ENCODE data around the gene SMC1B.
"Not testable (repeated sequence)": the region's sequence is repeated elsewhere in the genome, so short reads cannot be mapped to it uniquely, and the experiment has no call there.

SMC1B gene

GRCh38 chr22:45358127-45358526 lies 55.3 kb downstream of the SMC1B start:
- TF ChIP-seq ZFX (IDR thresholded peaks at IDR 0.05) (no peak), CTCF (conservative IDR thresholded peaks at IDR 0.05) (no peak)
- no peak overlapping the region for H3K27ac ChIP-seq

GRCh38 chr22:45357490-45357889 lies 55.9 kb downstream of the SMC1B start:
- no peak overlapping the region for H3K27ac ChIP-seq
- TF ChIP-seq CTCF (conservative IDR thresholded peaks at IDR 0.05) (no peak), ZFX (IDR thresholded peaks at IDR 0.05) (no peak)

- TF ChIP-seq CTCF (conservative IDR thresholded peaks at IDR 0.05) (no peak), ZFX (IDR thresholded peaks at IDR 0.05) (no peak)
- no peak overlapping the region for H3K27ac ChIP-seq
Measured at GRCh38 chr22:45353786-45354185, 59.6 kb downstream of the SMC1B start.

GRCh38 chr22:45352757-45353156 lies 60.6 kb downstream of the SMC1B start:
- not testable (repeated sequence) for H3K27ac ChIP-seq

GRCh38 chr22:45351956-45352355 lies 61.4 kb downstream of the SMC1B start:
- TF ChIP-seq ZFX (IDR thresholded peaks at IDR 0.05) = no peak
- no peak for TF ChIP-seq CTCF (conservative IDR thresholded peaks at IDR 0.05)
- no peak overlapping the region for H3K27ac ChIP-seq

GRCh38 chr22:45349916-45350315 lies 63.5 kb downstream of the SMC1B start:
- no peak overlapping the region for H3K27ac ChIP-seq
- TF ChIP-seq CTCF (conservative IDR thresholded peaks at IDR 0.05) = no peak
- no peak for TF ChIP-seq ZFX (IDR thresholded peaks at IDR 0.05)

GRCh38 chr22:45344334-45344733 lies 69.1 kb downstream of the SMC1B start:
- H3K27ac ChIP-seq = no peak overlapping the region
- TF ChIP-seq CTCF (conservative IDR thresholded peaks at IDR 0.05) (no peak), ZFX (IDR thresholded peaks at IDR 0.05) (no peak)

- no peak overlapping the region for H3K27ac ChIP-seq
- no peak for TF ChIP-seq ZFX (IDR thresholded peaks at IDR 0.05)
- TF ChIP-seq CTCF (conservative IDR thresholded peaks at IDR 0.05) = no peak
Measured at GRCh38 chr22:45343143-45343542, 70.3 kb downstream of the SMC1B start.
